Stromal cell of bone marrow (primary cell): ENCODE measurements around the gene DCTN3.

Source experiments
- DNase-seq: peaks from one replicate; pipeline ENCODE4 v3.0.0-alpha.2; 2012; ENCODE audit warnings: low read depth

The DCTN3 gene

DNA sequence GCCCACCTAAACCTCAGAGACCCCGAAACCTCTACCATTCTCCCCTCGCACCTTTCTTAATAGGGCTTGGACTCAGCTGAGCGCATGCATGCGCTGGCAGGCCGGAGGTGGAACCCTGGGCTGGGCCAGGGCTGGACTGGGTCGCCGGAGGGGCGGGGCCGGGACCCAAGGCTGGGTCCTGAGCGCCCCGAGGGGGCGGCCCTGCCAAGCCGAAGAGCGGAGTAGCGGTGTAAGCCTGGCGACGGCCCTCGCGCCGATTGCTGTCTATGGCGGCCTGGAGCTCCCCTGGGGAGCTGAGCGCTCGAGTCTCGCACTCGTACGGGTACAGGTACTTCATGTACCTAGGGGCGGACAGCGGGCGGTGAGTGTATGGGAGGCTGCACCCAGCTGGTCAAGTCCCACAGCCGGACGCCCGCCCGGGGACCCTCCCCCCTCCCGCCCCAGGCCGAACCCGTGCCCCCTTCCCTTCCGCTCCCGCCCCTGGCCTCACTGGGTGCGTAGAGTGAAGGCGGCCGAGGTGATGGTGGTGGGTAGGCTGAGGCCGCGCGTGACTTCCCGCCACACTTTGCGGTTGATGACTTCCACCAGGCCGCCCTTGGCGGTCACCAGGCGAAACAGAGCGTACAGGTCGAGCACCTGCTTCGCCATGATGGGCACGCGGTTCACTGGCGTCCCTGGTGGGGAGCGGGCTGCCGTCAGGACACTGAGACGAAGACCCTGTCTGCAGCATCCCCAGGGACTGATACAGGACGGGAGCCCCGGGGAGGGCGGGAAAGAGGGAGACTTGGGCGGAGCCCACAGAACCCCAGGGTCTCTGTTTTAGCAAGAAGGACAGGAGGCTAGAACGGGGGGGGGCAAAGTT, 3.3 kb upstream of the DCTN3 start:
- DNase-seq: no peak

- no peak for DNase-seq
Measured at GRCh38 chr9:34615132-34615531, 5.2 kb downstream of the DCTN3 start.

GRCh38 chr9:34612788-34613390, 7.4 kb downstream of the DCTN3 start:
- peak; percentile 50 for DNase-seq

- DNase-seq: peak; percentile 71
Measured at GRCh38 chr9:34611811-34612787, 8.2 kb downstream of the DCTN3 start, which contains the start of gene RPP25L. RPP25L (minus strand) TSS chr9:34612097; CDS start chr9:34611296, 801 bp downstream.

GRCh38 chr9:34611251-34611810, 9.0 kb downstream of the DCTN3 start:
- DNase-seq: no peak

- DNase-seq: no peak
Measured at GRCh38 chr9:34610434-34611206, 9.7 kb downstream of the DCTN3 start.

DNA sequence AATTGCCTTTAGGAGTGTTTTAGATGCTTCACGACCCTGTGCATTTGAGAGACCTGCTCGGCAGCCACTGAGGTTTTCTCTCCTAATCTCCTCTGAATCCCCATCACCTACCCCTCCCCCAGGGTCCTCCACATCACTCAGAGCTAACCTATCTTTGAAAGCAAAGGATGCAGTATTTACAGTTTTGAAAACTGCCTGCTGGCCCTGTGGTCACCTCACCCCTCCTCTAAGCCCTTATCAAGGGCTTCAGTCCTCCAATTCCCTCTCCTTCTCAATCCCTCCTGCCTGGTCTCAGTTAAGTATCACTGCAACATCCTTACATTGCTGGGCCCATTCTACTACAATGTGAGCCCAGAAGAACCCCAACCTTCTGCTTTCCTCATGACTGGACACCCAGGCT, 13.0 kb downstream of the DCTN3 start:
- DNase-seq: no peak

DNA sequence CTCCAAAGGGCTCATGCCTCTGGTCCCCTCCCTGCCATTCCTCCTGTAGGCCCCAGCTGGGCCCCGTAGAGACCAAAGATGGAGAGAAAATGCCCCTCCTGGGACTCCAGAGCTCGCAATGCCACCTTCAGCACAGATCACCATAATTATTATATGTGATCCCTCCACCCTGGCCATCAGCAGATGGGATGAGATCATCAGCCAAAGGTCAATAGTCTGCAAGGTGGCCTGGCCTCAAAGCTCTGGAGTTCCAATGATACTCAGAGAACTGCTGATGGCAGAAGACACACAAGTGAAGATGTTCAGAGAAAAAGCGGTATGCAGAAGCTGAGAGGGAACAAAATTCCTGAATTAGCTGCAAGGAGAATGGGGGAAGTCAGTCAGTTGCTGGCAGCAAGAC, 13.4 kb downstream of the DCTN3 start:
- no peak for DNase-seq

DNA sequence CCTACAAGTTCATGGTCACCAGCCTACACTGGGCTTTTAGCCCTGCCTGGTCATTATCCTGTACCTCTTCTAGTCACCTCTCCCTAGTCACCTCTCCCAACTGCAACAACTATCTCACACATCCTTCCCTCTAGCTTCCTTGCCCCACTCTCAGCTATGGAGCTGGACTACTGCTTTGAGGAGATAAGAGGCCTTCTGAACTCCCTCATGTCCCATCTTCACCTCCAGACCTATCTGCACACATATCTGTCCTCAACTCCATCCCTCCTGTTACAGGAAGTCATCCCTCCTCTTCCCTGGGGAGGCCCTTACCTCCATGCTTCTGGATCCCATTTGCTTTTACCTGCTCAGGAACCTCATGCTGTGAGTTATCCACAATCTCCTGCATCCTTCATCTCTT, 14.1 kb downstream of the DCTN3 start:
- DNase-seq: no peak

GRCh38 chr9:34603610-34604231, 16.6 kb downstream of the DCTN3 start:
- no peak for DNase-seq

- no peak for DNase-seq
Measured at GRCh38 chr9:34601937-34602573, 18.2 kb downstream of the DCTN3 start.

GRCh38 chr9:34600908-34601307, 19.4 kb downstream of the DCTN3 start:
- DNase-seq: no peak

GRCh38 chr9:34599546-34599945, 20.7 kb downstream of the DCTN3 start:
- DNase-seq: no peak

- no peak for DNase-seq
Measured at GRCh38 chr9:34594177-34594576, 26.1 kb downstream of the DCTN3 start.

DNA sequence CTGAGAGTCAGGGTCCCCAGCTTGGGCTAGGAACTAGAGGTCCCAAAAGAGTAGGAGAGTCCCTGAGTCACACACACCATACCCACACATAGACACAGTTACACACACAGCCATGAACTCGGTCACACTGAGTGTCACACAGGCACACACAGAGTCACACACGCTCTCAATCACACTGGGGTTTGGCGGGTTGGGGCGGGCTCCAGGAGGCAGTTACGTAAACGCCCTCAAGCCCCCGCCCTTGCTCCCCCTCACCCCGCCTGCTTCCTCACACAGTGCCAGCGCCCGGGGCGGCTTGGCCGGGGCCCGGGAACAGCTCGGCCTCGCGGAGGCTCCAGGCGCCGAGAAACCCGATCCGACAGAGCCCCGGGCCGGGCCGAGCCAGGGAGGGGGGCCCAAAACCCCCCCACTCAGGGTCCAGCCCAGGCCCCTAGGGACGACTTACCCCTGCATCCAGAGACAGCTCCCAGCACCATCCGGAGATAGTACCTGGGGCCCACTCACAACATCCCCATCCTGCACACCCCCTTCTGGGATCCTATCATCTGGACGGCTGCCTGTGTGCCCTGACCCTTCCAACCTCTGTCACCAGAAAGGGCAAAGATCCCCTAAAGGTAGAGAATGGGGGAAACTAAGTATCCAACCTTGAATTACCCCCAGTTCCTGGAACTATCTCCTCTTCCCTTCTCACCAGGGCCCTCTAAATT, 27.2 kb downstream of the DCTN3 start:
- DNase-seq: no peak

GRCh38 chr9:34591917-34592866, 28.1 kb downstream of the DCTN3 start:
- DNase-seq: no peak

DNA sequence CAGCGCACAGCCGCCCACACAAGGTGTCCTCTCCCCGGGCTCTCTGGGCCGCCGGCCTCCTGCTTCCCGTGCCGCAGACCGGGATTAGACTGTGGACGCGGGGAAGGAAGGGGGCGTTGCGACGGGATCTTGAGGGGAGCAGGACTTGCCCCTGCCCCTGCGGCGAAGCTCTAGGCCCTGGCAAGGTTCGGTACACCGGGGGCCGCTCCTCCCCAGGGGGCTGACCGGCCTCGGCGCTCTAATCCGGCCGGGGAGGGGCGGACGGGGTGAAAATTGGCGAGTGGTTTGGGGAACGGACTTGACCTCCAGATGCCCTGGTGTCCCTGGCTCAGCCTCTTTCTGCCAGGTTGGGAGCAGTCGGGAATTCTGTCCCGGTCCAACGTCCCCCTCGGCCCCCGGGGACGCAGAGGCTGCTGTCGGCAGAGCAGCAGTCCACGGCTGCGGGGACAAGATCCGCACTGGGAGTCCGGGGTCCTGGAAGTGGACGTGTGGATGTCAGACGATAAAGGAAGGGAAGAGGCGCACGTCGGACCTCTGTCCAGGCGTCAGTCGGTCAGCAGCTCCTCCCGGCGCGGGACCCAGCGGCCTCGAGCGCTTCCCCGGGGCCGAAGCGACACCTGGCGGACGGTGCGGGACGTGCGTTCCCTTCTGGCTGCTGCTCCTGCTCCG, 28.9 kb downstream of the DCTN3 start:
- peak; percentile 45 for DNase-seq
